HUES64 (cell line): Measurements from ENCODE around the gene NECTIN4.
A peak's percentile ranks its signal among the peaks of the same experiment; 100 is the strongest.

ENCODE experiments used
- H3K27ac ChIP-seq: 2 replicates; pipeline ENCODE4 v1.7.0; 2013; ENCODE audit warnings: low read depth, low read length, inconsistent platforms
- H3K27me3 ChIP-seq: 2 replicates; pipeline ENCODE4 v1.6.1; 2013; ENCODE audit warnings: mild to moderate bottlenecking, low read length; ENCODE audit not compliant: insufficient read depth
- H3K36me3 ChIP-seq: 2 replicates; pipeline ENCODE4 v1.6.1; 2013; ENCODE audit warnings: mild to moderate bottlenecking, low read length; ENCODE audit not compliant: insufficient read depth
- H3K4me1 ChIP-seq: 2 replicates; pipeline ENCODE4 v1.6.1; 2013; ENCODE audit warnings: mild to moderate bottlenecking, low read length, moderate library complexity; ENCODE audit not compliant: insufficient read depth
- H3K4me3 ChIP-seq: 2 replicates; pipeline ENCODE4 v1.5.1; 2013; ENCODE audit warnings: mild to moderate bottlenecking, low read length, moderate library complexity
- H3K9ac ChIP-seq: 2 replicates; pipeline ENCODE4 v1.6.1; 2013; ENCODE audit warnings: mild to moderate bottlenecking, low read depth, low read length
- H3K9me3 ChIP-seq: 2 replicates; pipeline ENCODE4 v1.6.1; 2013; ENCODE audit warnings: low read depth, low read length; ENCODE audit not compliant: insufficient read depth
- WGBS: fragments of 150-250, 120-280 bp; methylation state at CpG from one replicate; pipeline ENCODE4 v1.1.7; 2013; ENCODE audit warnings: missing lambda C conversion rate; 5-methylcytosine and 5-hydroxymethylcytosine counted together

The NECTIN4 gene

GRCh38 chr1:161106431-161106830, 17.1 kb upstream of the NECTIN4 start:
- Histone ChIP-seq H3K9ac (no peak overlapping the region), H3K36me3 (peaks cover 29% of the 10 kb centered on the region), H3K27ac (no peak overlapping the region), H3K27me3 (no peaks in the 10 kb centered on the region), H3K4me3 (no peak overlapping the region), H3K9me3 (no peaks in the 10 kb centered on the region), H3K4me1 (no peaks in the 10 kb centered on the region)
- WGBS = 94% methylated on average over 1 of the region's 1 CpG

- peaks cover 30% of the 10 kb centered on the region for H3K36me3 ChIP-seq
- H3K9ac ChIP-seq = no peak overlapping the region
- no peaks in the 10 kb centered on the region for H3K4me1 ChIP-seq
- H3K9me3 ChIP-seq = no peaks in the 10 kb centered on the region
- no peak overlapping the region for H3K4me3 ChIP-seq
- H3K27me3 ChIP-seq = no peaks in the 10 kb centered on the region
- no peak overlapping the region for H3K27ac ChIP-seq
- 94% methylated on average over 2 of the region's 2 CpGs for WGBS
Measured at GRCh38 chr1:161100556-161100955, 11.2 kb upstream of the NECTIN4 start.

- peaks cover 30% of the 10 kb centered on the region for H3K36me3 ChIP-seq
- no peaks in the 10 kb centered on the region for H3K9me3 ChIP-seq
- H3K9ac ChIP-seq = no peak overlapping the region
- H3K4me1 ChIP-seq = no peaks in the 10 kb centered on the region
- 87% methylated on average over 9 of the region's 9 CpGs for WGBS
- no peak overlapping the region for H3K27ac ChIP-seq
- no peaks in the 10 kb centered on the region for H3K27me3 ChIP-seq
- H3K4me3 ChIP-seq = peak overlapping the region; percentile 73
Measured at GRCh38 chr1:161099090-161099802, 9.9 kb upstream of the NECTIN4 start.

GRCh38 chr1:161098210-161099068, 9.1 kb upstream of the NECTIN4 start, which contains the start of gene KLHDC9:
Gene KLHDC9 (plus strand): TSS chr1:161098361. CDS start chr1:161098536, 175 bp downstream.
- peak within 1 kb of the TSS; percentile 73 for H3K4me3 ChIP-seq

GRCh38 chr1:161096530-161096929, 7.2 kb upstream of the NECTIN4 start:
- H3K9me3 ChIP-seq = no peaks in the 10 kb centered on the region
- no peak overlapping the region for H3K9ac ChIP-seq
- no peaks in the 10 kb centered on the region for H3K4me1 ChIP-seq
- no peaks in the 10 kb centered on the region for H3K27me3 ChIP-seq
- H3K36me3 ChIP-seq = peaks cover 15% of the 10 kb centered on the region
- no peak overlapping the region for H3K27ac ChIP-seq
- WGBS = 77% methylated on average over 1 of the region's 1 CpG
- H3K4me3 ChIP-seq = no peak overlapping the region

More at GRCh38 chr1:161098210-161099068, 9.1 kb upstream of the NECTIN4 start, which contains the start of gene KLHDC9:
- no peaks in the 10 kb centered on the region for H3K4me1 ChIP-seq
- H3K27me3 ChIP-seq = no peaks in the 10 kb centered on the region
- peak within 1 kb of the TSS; percentile 71 for H3K9ac ChIP-seq
- no peaks in the 10 kb centered on the region for H3K9me3 ChIP-seq
- H3K36me3 ChIP-seq = peaks cover 25% of the 10 kb centered on the region
- peak within 1 kb of the TSS; percentile 17; the same call in 1 of the 2 replicates for H3K27ac ChIP-seq
- 3% methylated on average over 71 of the region's 71 CpGs for WGBS

GRCh38 chr1:161096015-161096414, 6.7 kb upstream of the NECTIN4 start:
- no peaks in the 10 kb centered on the region for H3K4me1 ChIP-seq
- no peak overlapping the region for H3K4me3 ChIP-seq
- H3K36me3 ChIP-seq = peaks cover 13% of the 10 kb centered on the region
- no peak overlapping the region for H3K9ac ChIP-seq
- no peak overlapping the region for H3K27ac ChIP-seq
- H3K27me3 ChIP-seq = no peaks in the 10 kb centered on the region
- WGBS = 72% methylated on average over 2 of the region's 2 CpGs
- no peaks in the 10 kb centered on the region for H3K9me3 ChIP-seq

- no peak overlapping the region for H3K9ac ChIP-seq
- 97% methylated on average over 6 of the region's 6 CpGs for WGBS
Measured at GRCh38 chr1:161095230-161095629, 5.9 kb upstream of the NECTIN4 start.

GRCh38 chr1:161094481-161094880, 5.1 kb upstream of the NECTIN4 start:
- no peaks in the 10 kb centered on the region for H3K36me3 ChIP-seq
- no peak overlapping the region for H3K4me3 ChIP-seq
- no peaks in the 10 kb centered on the region for H3K9me3 ChIP-seq
- no peaks in the 10 kb centered on the region for H3K4me1 ChIP-seq
- WGBS = 92% methylated on average over 7 of the region's 14 CpGs
- no peak overlapping the region for H3K9ac ChIP-seq
- H3K27me3 ChIP-seq = no peaks in the 10 kb centered on the region
- no peak overlapping the region for H3K27ac ChIP-seq

More at GRCh38 chr1:161095230-161095629, 5.9 kb upstream of the NECTIN4 start:
- Histone ChIP-seq H3K27me3 (no peaks in the 10 kb centered on the region), H3K4me1 (no peaks in the 10 kb centered on the region), H3K36me3 (peaks cover 6% of the 10 kb centered on the region), H3K27ac (no peak overlapping the region), H3K9me3 (no peaks in the 10 kb centered on the region), H3K4me3 (no peak overlapping the region)

- Histone ChIP-seq H3K9me3 (no peaks in the 10 kb centered on the region), H3K4me3 (no peak overlapping the region), H3K9ac (no peak overlapping the region), H3K27me3 (no peaks in the 10 kb centered on the region), H3K36me3 (no peaks in the 10 kb centered on the region), H3K27ac (no peak overlapping the region), H3K4me1 (no peaks in the 10 kb centered on the region)
- WGBS = 81% methylated on average over 3 of the region's 3 CpGs
Measured at GRCh38 chr1:161092621-161093028, 3.3 kb upstream of the NECTIN4 start.

- no peaks in the 10 kb centered on the region for H3K27me3 ChIP-seq
- whole genome bisulfite sequencing = 82% methylated on average over 7 of the region's 7 CpGs
- no peak overlapping the region for H3K4me3 ChIP-seq
- H3K9me3 ChIP-seq = no peaks in the 10 kb centered on the region
- no peak overlapping the region for H3K27ac ChIP-seq
- no peaks in the 10 kb centered on the region for H3K4me1 ChIP-seq
- no peaks in the 10 kb centered on the region for H3K36me3 ChIP-seq
- no peak overlapping the region for H3K9ac ChIP-seq
Measured at GRCh38 chr1:161091796-161092507, 2.6 kb upstream of the NECTIN4 start.

- Histone ChIP-seq H3K9me3 (no peaks in the 10 kb centered on the region), H3K27ac (no peak overlapping the region), H3K4me1 (peaks cover 6% of the 10 kb centered on the region; the same call in 1 of the 2 replicates), H3K4me3 (no peak overlapping the region), H3K9ac (no peak overlapping the region), H3K27me3 (no peaks in the 10 kb centered on the region), H3K36me3 (no peaks in the 10 kb centered on the region)
- 93% methylated on average over 5 of the region's 5 CpGs for WGBS
Measured at GRCh38 chr1:161091093-161091492, 1.7 kb upstream of the NECTIN4 start.
